Endothelial cell of umbilical vein (primary cell): ENCODE measurements around the gene TNFRSF19. TPM values are rescaled to one million over a fixed set of nuclear protein-coding genes. Genes with fewer than 3 reads are reported as not detected.

Experiments
- BruUV-seq: library from RNA; stranded (reverse); fragments of 400-500 nt; replicated peaks from 2 replicates; lab custom pipeline; 2021; lab: Mats Ljungman, UMichigan
- CTCF ChIA-PET: fragments of 300-600, 350-600 bp; sonication (Branson Sonifier 250); formaldehyde crosslinking; loops from one replicate; lab custom pipeline; 2021; ENCODE audit warnings: antibody characterized with exemption, inconsistent platforms; lab: Charles Lee
- POLR2A ChIA-PET: fragments of 300-600, 350-600 bp; sonication (Branson Sonifier 250); formaldehyde crosslinking; loops from one replicate; lab custom pipeline; 2021; ENCODE audit warnings: antibody characterized with exemption, inconsistent platforms; lab: Charles Lee
- DNase-seq: peaks from one replicate; pipeline ENCODE4 v3.0.0-alpha.2; 2011; ENCODE audit warnings: low read depth, low spot score
- FAIRE-seq: peaks from 2 replicates; lab custom pipeline; 2011; peaks lifted over from hg19 to GRCh38; lab: Jason Lieb, UNC
- H2AFZ ChIP-seq: 2 replicates; pipeline ENCODE4 v1.6.0; 2012; ENCODE audit warnings: low read depth, low read length, control low read depth, inconsistent platforms
- H3K27ac ChIP-seq: 2 replicates; pipeline ENCODE4 v1.5.1; 2011; ENCODE audit warnings: low read depth, mild to moderate bottlenecking, control low read depth, low read length, moderate library complexity; ENCODE audit not compliant: insufficient read depth
- H3K27me3 ChIP-seq, 2 experiments: 2 replicates each; pipeline versions ENCODE4 v1.6.0 to v1.6.1; 2011; ENCODE audit warnings: low read length in 2 of 2, mixed read lengths in 1 of 2; ENCODE audit not compliant: control insufficient read depth in 2 of 2, insufficient read depth in 2 of 2
- H3K36me3 ChIP-seq, 2 experiments: 2 replicates in 1 of 2; 3 replicates in 1 of 2; pipeline ENCODE4 v1.5.1; 2011; ENCODE audit warnings: low read length in 2 of 2, mild to moderate bottlenecking in 1 of 2, moderate library complexity in 1 of 2; ENCODE audit not compliant: control insufficient read depth in 2 of 2, insufficient read depth in 2 of 2; ENCODE audit errors: extremely low read depth in 1 of 2
- H3K4me1 ChIP-seq: 3 replicates; pipeline ENCODE4 v1.5.1; 2011; ENCODE audit warnings: mild to moderate bottlenecking, low read length; ENCODE audit not compliant: control insufficient read depth, insufficient read depth; ENCODE audit errors: extremely low read depth
- H3K4me2 ChIP-seq: 2 replicates; pipeline ENCODE4 v1.6.1; 2011; ENCODE audit warnings: low read length, control low read depth, mixed read lengths; ENCODE audit not compliant: insufficient read depth
- H3K4me3 ChIP-seq, 3 experiments: fragments of 200-600 bp in 1 of 3; sonication (generic), shearing (Covaris generic) in 1 of 3; replicated peaks in 1 of 3; 2 replicates each; pipeline ENCODE4 v1.5.1; 2011 to 2016; ENCODE audit warnings: control low read depth in 3 of 3, low read length in 3 of 3, mild to moderate bottlenecking in 2 of 3, inconsistent platforms in 1 of 3, low read depth in 1 of 3, moderate library complexity in 1 of 3; ENCODE audit not compliant: insufficient read depth in 1 of 3
- H3K79me2 ChIP-seq: 2 replicates; pipeline ENCODE4 v1.6.0; 2012; ENCODE audit warnings: low read length, inconsistent platforms; ENCODE audit not compliant: control insufficient read depth, insufficient read depth
- H3K9ac ChIP-seq: replicated peaks from 2 replicates; pipeline ENCODE3; 2011; ENCODE audit warnings: low read length, control low read depth; ENCODE audit not compliant: insufficient read depth; ENCODE audit errors: extremely low read depth
- H3K9me1 ChIP-seq: replicated peaks from 3 replicates; pipeline ENCODE4 v1.6.0; 2011; ENCODE audit warnings: mild to moderate bottlenecking, low read length; ENCODE audit not compliant: control insufficient read depth, insufficient read depth; ENCODE audit errors: extremely low read depth
- H3K9me3 ChIP-seq: replicated peaks from 2 replicates; pipeline ENCODE4 v1.5.1; 2012; ENCODE audit warnings: low read length, inconsistent platforms; ENCODE audit not compliant: control insufficient read depth, insufficient read depth
- H4K20me1 ChIP-seq: replicated peaks from 2 replicates; pipeline ENCODE3; 2011; ENCODE audit warnings: mild to moderate bottlenecking, low read length; ENCODE audit not compliant: control insufficient read depth, insufficient read depth; ENCODE audit errors: extremely low read depth
- CTCF ChIP-seq, 2 donors: IDR thresholded peaks; 1 replicate in 1 of 2; 2 replicates in 1 of 2; pipeline ENCODE4 v1.5.1; 2011; ENCODE audit warnings: low read length in 2 of 2, mild to moderate bottlenecking in 2 of 2, moderate library complexity in 2 of 2, control low read depth in 1 of 2, inconsistent platforms in 1 of 2, low read depth in 1 of 2; ENCODE audit not compliant: insufficient read depth in 1 of 2; ENCODE audit errors: extremely low read depth in 1 of 2
- EZH2 ChIP-seq: IDR thresholded peaks from 2 replicates; pipeline ENCODE4 v1.6.1; 2012; ENCODE audit warnings: borderline replicate concordance, low read depth, mild to moderate bottlenecking, moderate library complexity, low read length, inconsistent platforms; ENCODE audit not compliant: severe bottlenecking
- FOS ChIP-seq: IDR thresholded peaks from 2 replicates; pipeline ENCODE4 v1.6.1; 2011; ENCODE audit warnings: mild to moderate bottlenecking, low read length, moderate library complexity, borderline replicate concordance; ENCODE audit not compliant: insufficient read depth
- GATA2 ChIP-seq: IDR thresholded peaks from 2 replicates; pipeline ENCODE4 v1.7.0; 2011; ENCODE audit warnings: low read depth, mild to moderate bottlenecking, moderate library complexity, mixed read lengths, low read length; ENCODE audit not compliant: insufficient read length, insufficient read depth
- JUN ChIP-seq: IDR thresholded peaks from 2 replicates; pipeline ENCODE4 v1.6.1; 2011; ENCODE audit warnings: borderline replicate concordance, low read depth; ENCODE audit not compliant: insufficient read length, insufficient read depth
- MYC ChIP-seq: IDR thresholded peaks from one replicate; pipeline ENCODE4 v1.6.1; 2011; ENCODE audit warnings: mild to moderate bottlenecking, low read depth, low read length
- POLR2A ChIP-seq: IDR thresholded peaks from 2 replicates; pipeline ENCODE4 v1.6.1; 2012; ENCODE audit warnings: low read depth, mild to moderate bottlenecking, control low read depth, low read length
- POLR2AphosphoS5 ChIP-seq: IDR thresholded peaks from 2 replicates; pipeline ENCODE4 v1.6.1; 2012; ENCODE audit warnings: low read depth, mild to moderate bottlenecking, control low read depth, low read length, moderate library complexity; ENCODE audit not compliant: insufficient read depth
- dilution Hi-C: fragments of 300-500 bp; cut with MboI; formaldehyde crosslinking; loops from one replicate; pipeline ENCODE4 v1.15.0; 2019; ENCODE audit warnings: low sequenced_read_pairs; ENCODE audit not compliant: extremely low pct_ligation_motif_present
- intact Hi-C: fragments of 100-400 bp; cut with micrococcal nuclease; formaldehyde crosslinking; loops from one replicate; pipeline ENCODE4 v1.10.0; 2022
- polyA plus RNA-seq, 4 experiments: library from polyadenylated mRNA; depleted of rRNA in 3 of 4; stranded (reverse) in 3 of 4; unstranded in 1 of 4; fragments of >200 nt; gene quantifications; 2 replicates each; pipeline versions ENCODE4 v1.2.1 to v1.2.3, GENCODE V29; 2011 to 2012; ENCODE audit warnings: missing spikeins in 1 of 4
- total RNA-seq: library from RNA; stranded (reverse); gene quantifications from 2 replicates; pipeline ENCODE4 v1.2.3, GENCODE V29; 2021
- TF ChIP-seq, protein P1 (sequence below): IDR thresholded peaks from 2 replicates; pipeline ENCODE4 v1.6.1; 2011; ENCODE audit not compliant: insufficient read depth, insufficient read length

Gene TNFRSF19
- total and polyA plus RNA-seq, 2 donors (not counting 3 experiments of a cell fraction or from before 2014, with no cell fraction given) = 0.23 to 0.29 TPM

- DNase-seq (no peak), FAIRE-seq (no peak)
- CTCF ChIA-PET = no interaction called here
- intact Hi-C loops (no loop called here), dilution Hi-C loops (no loop called here)
- TF ChIP-seq, protein P1, sequence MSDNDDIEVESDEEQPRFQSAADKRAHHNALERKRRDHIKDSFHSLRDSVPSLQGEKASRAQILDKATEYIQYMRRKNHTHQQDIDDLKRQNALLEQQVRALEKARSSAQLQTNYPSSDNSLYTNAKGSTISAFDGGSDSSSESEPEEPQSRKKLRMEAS = no peak
- TF ChIP-seq CTCF (IDR thresholded peaks at IDR 0.05; ENCODE audit: extremely low read depth in 1 of 2, insufficient read depth in 1 of 2, low read depth in 1 of 2, low read length in 2 of 2) = no peak
- H3K4me1 ChIP-seq = no peaks in the 10 kb centered on the region
- H3K4me3 ChIP-seq = no peak overlapping the region
- no peaks in the 10 kb centered on the region for H4K20me1 ChIP-seq
- H3K27ac ChIP-seq = no peak overlapping the region
- no peaks in the 10 kb centered on the region for H3K36me3 ChIP-seq
- H3K79me2 ChIP-seq = no peaks in the 10 kb centered on the region
- POLR2A ChIA-PET = no interaction called here
- peaks cover 7 to 34% of the 10 kb centered on the region in 2 experiments for H3K27me3 ChIP-seq
- no peak overlapping the region for H3K4me2 ChIP-seq
- no peaks in the 10 kb centered on the region for H3K9me3 ChIP-seq
- no peaks in the 10 kb centered on the region for H3K9me1 ChIP-seq
- H2AFZ ChIP-seq = no peak overlapping the region
- no TSS peak for BruUV-seq
- no peak overlapping the region for H3K9ac ChIP-seq
Measured at GRCh38 chr13:23586336-23586735, 16.1 kb downstream of the TNFRSF19 start.

DNA sequence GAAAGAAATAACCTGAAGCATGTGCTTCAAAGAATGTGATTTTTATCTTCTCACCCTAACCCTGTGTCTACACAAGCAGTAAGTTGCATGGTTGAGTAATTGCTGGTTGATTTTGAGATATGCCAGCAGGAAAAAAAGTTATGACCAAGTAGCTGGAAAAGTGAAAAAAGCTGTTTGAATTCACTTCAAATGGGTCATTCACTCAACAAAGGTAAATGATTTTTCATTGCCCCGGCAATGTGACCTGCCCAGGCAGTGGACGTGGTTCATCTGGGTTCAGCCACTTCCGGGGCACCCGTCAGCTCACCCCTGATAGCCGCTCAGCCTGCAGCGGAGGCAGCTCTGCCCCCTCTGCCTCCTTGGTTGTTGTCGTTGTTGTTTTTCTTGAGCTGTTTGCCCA is 18.5 kb downstream of the TNFRSF19 start:
- Histone ChIP-seq H3K4me2 (no peak overlapping the region), H3K79me2 (no peaks in the 10 kb centered on the region), H2AFZ (no peak overlapping the region), H3K9ac (no peak overlapping the region), H3K36me3 (no peaks in the 10 kb centered on the region), H3K9me3 (no peaks in the 10 kb centered on the region), H3K4me3 (no peak overlapping the region), H3K27ac (no peak overlapping the region), H3K9me1 (no peaks in the 10 kb centered on the region), H3K4me1 (no peaks in the 10 kb centered on the region), H4K20me1 (no peaks in the 10 kb centered on the region), H3K27me3 (peaks cover under 1 to 25% of the 10 kb centered on the region in 2 experiments)
- DNase-seq = no peak
- CTCF ChIA-PET = interaction anchor here (0.7 kb wide), 1 partner anchor 18 kb away, joined by 3 read pairs; the partner anchor contains the start of gene TNFRSF19
- POLR2A ChIA-PET = no interaction called here
- TF ChIP-seq CTCF (IDR thresholded peaks at IDR 0.05; ENCODE audit: extremely low read depth in 1 of 2, insufficient read depth in 1 of 2, low read depth in 1 of 2, low read length in 2 of 2) (no peak), POLR2AphosphoS5 (no peak), FOS (no peak), JUN (no peak), EZH2 (no peak), GATA2 (no peak), MYC (no peak), POLR2A (no peak)
- TF ChIP-seq, protein P1 = no peak
- intact Hi-C loops = no loop called here
- dilution Hi-C loops = no loop called here
- no peak for FAIRE-seq
- no TSS peak for BruUV-seq
